SU-DHL-6 (cell line): ENCODE data around the gene ABCC3.

Source experiments
- H2AFZ ChIP-seq: fragments of 200-600 bp; sonication (generic); 2 replicates; pipeline ENCODE4 v1.6.1; 2014; ENCODE audit warnings: low read depth, mild to moderate bottlenecking, moderate library complexity, mixed read lengths, antibody characterized with exemption, low read length; ENCODE audit not compliant: severe bottlenecking
- H3F3A ChIP-seq: fragments of 200-600 bp; shearing (Covaris generic); 2 replicates; pipeline ENCODE4 v1.6.0; 2016; ENCODE audit warnings: antibody characterized with exemption, mild to moderate bottlenecking; ENCODE audit not compliant: insufficient read depth
- H3K27ac ChIP-seq: fragments of 200-600 bp; sonication (generic); 2 replicates; pipeline ENCODE4 v1.5.1; 2016; ENCODE audit warnings: low read depth, mild to moderate bottlenecking, low read length, moderate library complexity, mixed read lengths
- H3K27me3 ChIP-seq: fragments of 200-600 bp; sonication (generic), shearing (Covaris generic); 2 replicates; pipeline ENCODE4 v1.6.0; 2014; ENCODE audit warnings: mild to moderate bottlenecking, low read length
- H3K36me3 ChIP-seq: fragments of 200-600 bp; sonication (generic); 2 replicates; pipeline ENCODE4 v1.6.1; 2014; ENCODE audit warnings: mild to moderate bottlenecking, low read length, mixed read lengths
- H3K4me2 ChIP-seq: fragments of 300-600, 200-600 bp; shearing (Covaris generic), sonication (generic); 2 replicates; pipeline ENCODE4 v1.6.0; 2014; ENCODE audit warnings: low read length, low read depth, mild to moderate bottlenecking; ENCODE audit not compliant: poor library complexity, severe bottlenecking
- H3K4me3 ChIP-seq: fragments of 200-600 bp; sonication (generic); 2 replicates; pipeline ENCODE4 v1.5.1; 2014; ENCODE audit warnings: antibody characterized with exemption, low read length, mild to moderate bottlenecking, mixed read lengths; ENCODE audit not compliant: insufficient read depth, poor library complexity, severe bottlenecking
- H3K79me2 ChIP-seq: fragments of 200-600 bp; sonication (generic); 2 replicates; pipeline ENCODE4 v1.6.1; 2014; ENCODE audit warnings: mild to moderate bottlenecking, low read length, moderate library complexity; ENCODE audit not compliant: insufficient read depth
- H3K9ac ChIP-seq: fragments of 200-600 bp; sonication (generic); 2 replicates; pipeline ENCODE4 v1.7.0; 2014; ENCODE audit warnings: mild to moderate bottlenecking, low read length
- H3K9me2 ChIP-seq: fragments of 200-600 bp; sonication (generic); replicated peaks from 2 replicates; pipeline ENCODE4 v1.6.1; 2014; ENCODE audit warnings: low read length; ENCODE audit not compliant: insufficient read depth
- H3K9me3 ChIP-seq: fragments of 200-600 bp; sonication (generic); 2 replicates; pipeline ENCODE4 v1.6.1; 2014; ENCODE audit warnings: low read length, mixed read lengths; ENCODE audit not compliant: insufficient read depth
- H4K20me1 ChIP-seq: fragments of 200-600 bp; sonication (generic); 2 replicates; pipeline ENCODE4 v1.6.1; 2014; ENCODE audit warnings: low read depth, mild to moderate bottlenecking, antibody characterized with exemption, low read length, moderate library complexity, mixed read lengths
- CTCF ChIP-seq: fragments of 200-600 bp; sonication (generic); IDR thresholded peaks from one replicate; pipeline ENCODE4 v1.5.1; 2017; ENCODE audit warnings: antibody characterized with exemption, mild to moderate bottlenecking, low read length, moderate library complexity; ENCODE audit not compliant: insufficient read depth, poor library complexity, severe bottlenecking
- EZH2phosphoT487 ChIP-seq: fragments of 200-600 bp; sonication (generic), shearing (Covaris generic); conservative IDR thresholded peaks from 2 replicates; pipeline ENCODE4 v1.6.1; 2018; ENCODE audit warnings: mild to moderate bottlenecking, antibody characterized with exemption, low read length, moderate library complexity, mixed read lengths

The ABCC3 gene

GRCh38 chr17:50725769-50726655 is 91.3 kb downstream of the ABCC3 start:
- no peaks in the 10 kb centered on the region for H3K9me3 ChIP-seq
- H3K9me2 ChIP-seq: no peaks in the 10 kb centered on the region
- H3K4me2 ChIP-seq: peak overlapping the region; percentile 13
- no peak overlapping the region for H3K9ac ChIP-seq
- no peak overlapping the region for H2AFZ ChIP-seq
- peaks cover 100% of the 10 kb centered on the region for H3K79me2 ChIP-seq
- peaks cover 7% of the 10 kb centered on the region; the same call in 1 of the 2 replicates for H3F3A ChIP-seq
- H3K4me3 ChIP-seq: no peak overlapping the region
- H3K36me3 ChIP-seq: peaks cover 9% of the 10 kb centered on the region; the same call in 1 of the 2 replicates
- no peaks in the 10 kb centered on the region for H3K27me3 ChIP-seq
- H4K20me1 ChIP-seq: peaks cover 49% of the 10 kb centered on the region
- H3K27ac ChIP-seq: no peak overlapping the region
- TF ChIP-seq CTCF: no peak
- TF ChIP-seq EZH2phosphoT487: no peak

GRCh38 chr17:50728112-50728429 is 93.4 kb downstream of the ABCC3 start:
- Histone ChIP-seq H3K36me3 (peaks cover 2% of the 10 kb centered on the region; the same call in 1 of the 2 replicates), H3K4me2 (peak overlapping the region; percentile 18)

GRCh38 chr17:50728881-50729765 is 94.4 kb downstream of the ABCC3 start:
- Histone ChIP-seq H3K9me2 (no peaks in the 10 kb centered on the region), H3K9ac (no peak overlapping the region), H2AFZ (no peak overlapping the region), H3K79me2 (peaks cover 100% of the 10 kb centered on the region), H3K4me3 (no peak overlapping the region), H4K20me1 (peaks cover 29% of the 10 kb centered on the region), H3F3A (peaks cover 9% of the 10 kb centered on the region), H3K27me3 (no peaks in the 10 kb centered on the region), H3K4me2 (no peak overlapping the region), H3K9me3 (no peaks in the 10 kb centered on the region), H3K36me3 (peaks cover 4% of the 10 kb centered on the region; the same call in 1 of the 2 replicates), H3K27ac (no peak overlapping the region)
- no peak for TF ChIP-seq EZH2phosphoT487
- no peak for TF ChIP-seq CTCF

More at GRCh38 chr17:50728112-50728429, 93.4 kb downstream of the ABCC3 start:
- Histone ChIP-seq H2AFZ (no peak overlapping the region), H3K9ac (no peak overlapping the region), H3K9me3 (no peaks in the 10 kb centered on the region), H3K27me3 (no peaks in the 10 kb centered on the region), H3F3A (peaks cover 10% of the 10 kb centered on the region), H3K9me2 (no peaks in the 10 kb centered on the region), H3K79me2 (peaks cover 100% of the 10 kb centered on the region), H4K20me1 (peaks cover 34% of the 10 kb centered on the region), H3K27ac (no peak overlapping the region), H3K4me3 (no peak overlapping the region)
- no peak for TF ChIP-seq CTCF
- TF ChIP-seq EZH2phosphoT487: no peak
